HEK293 (cell line): ENCODE results near the gene CD33.

Experiments used
- IKZF3 ChIP-seq: fragments of 450-650 bp; IDR thresholded peaks from 2 replicates; pipeline ENCODE4 v1.5.0; 2018; ENCODE audit warnings: missing biosample characterization, mild to moderate bottlenecking, missing genetic modification characterization, moderate library complexity
- PBX3 ChIP-seq: sonication (generic); formaldehyde crosslinking; IDR thresholded peaks from 2 replicates; pipeline ENCODE4 v1.8.1; 2022; ENCODE audit warnings: mild to moderate bottlenecking, moderate library complexity, missing genetic modification reagents
- SP2 ChIP-seq: fragments of 450-650 bp; formaldehyde crosslinking; IDR thresholded peaks from 2 replicates; pipeline ENCODE4 v1.5.1; 2016; ENCODE audit warnings: missing biosample characterization, missing genetic modification characterization
- ZFP37 ChIP-seq: fragments of 450-650 bp; formaldehyde crosslinking; IDR thresholded peaks from 2 replicates; pipeline ENCODE4 v1.5.1; 2016; ENCODE audit warnings: missing biosample characterization, missing genetic modification characterization
- ZNF10 ChIP-seq: fragments of 450-650 bp; formaldehyde crosslinking; IDR thresholded peaks from 2 replicates; pipeline ENCODE4 v1.5.1; 2017; ENCODE audit warnings: missing biosample characterization, missing genetic modification characterization
- ZNF112 ChIP-seq: fragments of 450-650 bp; formaldehyde crosslinking; IDR thresholded peaks from 2 replicates; pipeline ENCODE4 v1.5.0; 2017; ENCODE audit warnings: missing biosample characterization, missing genetic modification characterization
- ZNF175 ChIP-seq: fragments of 450-650 bp; formaldehyde crosslinking; IDR thresholded peaks from 2 replicates; pipeline ENCODE4 v1.5.1; 2016; ENCODE audit warnings: missing biosample characterization, missing genetic modification characterization
- ZNF266 ChIP-seq: fragments of 450-650 bp; formaldehyde crosslinking; IDR thresholded peaks from 2 replicates; pipeline ENCODE4 v1.5.1; 2016; ENCODE audit warnings: missing biosample characterization, missing genetic modification characterization, low read depth
- ZNF623 ChIP-seq: fragments of 450-650 bp; formaldehyde crosslinking; IDR thresholded peaks from 2 replicates; pipeline ENCODE4 v1.5.1; 2016; ENCODE audit warnings: missing biosample characterization, missing genetic modification characterization
- ZNF660 ChIP-seq: fragments of 450-650 bp; IDR thresholded peaks from 2 replicates; pipeline ENCODE4 v1.5.1; 2018; ENCODE audit warnings: missing biosample characterization, mild to moderate bottlenecking, missing genetic modification characterization
- ZNF785 ChIP-seq: fragments of 450-650 bp; formaldehyde crosslinking; IDR thresholded peaks from 2 replicates; pipeline ENCODE4 v1.5.1; 2016; ENCODE audit warnings: missing biosample characterization, missing genetic modification characterization
- TF ChIP-seq, protein P1 (sequence below): fragments of 450-650 bp; formaldehyde crosslinking; IDR thresholded peaks from 2 replicates; pipeline ENCODE4 v1.5.1; 2017; ENCODE audit warnings: missing biosample characterization, missing genetic modification characterization
- TF ChIP-seq, protein P2 (sequence below): fragments of 450-650 bp; formaldehyde crosslinking; IDR thresholded peaks from 2 replicates; pipeline ENCODE4 v1.5.1; 2016; ENCODE audit warnings: missing biosample characterization, missing genetic modification characterization
- TF ChIP-seq, protein P3 (sequence below): fragments of 450-650 bp; formaldehyde crosslinking; IDR thresholded peaks from 2 replicates; pipeline ENCODE4 v1.5.1; 2017; ENCODE audit warnings: missing biosample characterization, missing genetic modification characterization

DNA sequence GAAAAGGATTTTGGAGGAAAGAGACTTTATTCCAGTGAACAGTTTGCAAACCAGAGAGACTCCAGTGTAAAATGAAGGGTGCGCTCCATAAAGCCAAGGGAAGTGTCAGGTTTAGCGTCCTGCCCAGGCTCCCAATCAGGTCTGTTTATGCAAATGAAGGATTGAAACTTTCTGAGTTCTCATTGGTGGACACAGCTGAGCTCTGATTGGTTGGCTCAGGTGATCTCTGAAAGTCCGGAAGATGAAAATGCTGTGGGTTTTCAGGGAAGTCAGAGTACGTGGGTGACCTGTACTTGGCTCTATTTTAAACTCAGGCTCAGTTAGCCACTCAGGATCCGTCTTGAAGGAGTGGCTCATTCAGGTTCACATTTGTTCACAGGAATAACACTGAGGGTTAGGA is 28.7 kb upstream of the CD33 start:
- no peak for TF ChIP-seq ZNF785 (tag by site-specific recombination)
- TF ChIP-seq ZNF175: no peak
- TF ChIP-seq, protein P1, sequence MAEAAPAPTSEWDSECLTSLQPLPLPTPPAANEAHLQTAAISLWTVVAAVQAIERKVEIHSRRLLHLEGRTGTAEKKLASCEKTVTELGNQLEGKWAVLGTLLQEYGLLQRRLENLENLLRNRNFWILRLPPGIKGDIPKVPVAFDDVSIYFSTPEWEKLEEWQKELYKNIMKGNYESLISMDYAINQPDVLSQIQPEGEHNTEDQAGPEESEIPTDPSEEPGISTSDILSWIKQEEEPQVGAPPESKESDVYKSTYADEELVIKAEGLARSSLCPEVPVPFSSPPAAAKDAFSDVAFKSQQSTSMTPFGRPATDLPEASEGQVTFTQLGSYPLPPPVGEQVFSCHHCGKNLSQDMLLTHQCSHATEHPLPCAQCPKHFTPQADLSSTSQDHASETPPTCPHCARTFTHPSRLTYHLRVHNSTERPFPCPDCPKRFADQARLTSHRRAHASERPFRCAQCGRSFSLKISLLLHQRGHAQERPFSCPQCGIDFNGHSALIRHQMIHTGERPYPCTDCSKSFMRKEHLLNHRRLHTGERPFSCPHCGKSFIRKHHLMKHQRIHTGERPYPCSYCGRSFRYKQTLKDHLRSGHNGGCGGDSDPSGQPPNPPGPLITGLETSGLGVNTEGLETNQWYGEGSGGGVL (tag by site-specific recombination): no peak
- no peak for TF ChIP-seq ZFP37
- no peak for TF ChIP-seq ZNF660
- TF ChIP-seq ZNF266: no peak
- TF ChIP-seq, protein P2, sequence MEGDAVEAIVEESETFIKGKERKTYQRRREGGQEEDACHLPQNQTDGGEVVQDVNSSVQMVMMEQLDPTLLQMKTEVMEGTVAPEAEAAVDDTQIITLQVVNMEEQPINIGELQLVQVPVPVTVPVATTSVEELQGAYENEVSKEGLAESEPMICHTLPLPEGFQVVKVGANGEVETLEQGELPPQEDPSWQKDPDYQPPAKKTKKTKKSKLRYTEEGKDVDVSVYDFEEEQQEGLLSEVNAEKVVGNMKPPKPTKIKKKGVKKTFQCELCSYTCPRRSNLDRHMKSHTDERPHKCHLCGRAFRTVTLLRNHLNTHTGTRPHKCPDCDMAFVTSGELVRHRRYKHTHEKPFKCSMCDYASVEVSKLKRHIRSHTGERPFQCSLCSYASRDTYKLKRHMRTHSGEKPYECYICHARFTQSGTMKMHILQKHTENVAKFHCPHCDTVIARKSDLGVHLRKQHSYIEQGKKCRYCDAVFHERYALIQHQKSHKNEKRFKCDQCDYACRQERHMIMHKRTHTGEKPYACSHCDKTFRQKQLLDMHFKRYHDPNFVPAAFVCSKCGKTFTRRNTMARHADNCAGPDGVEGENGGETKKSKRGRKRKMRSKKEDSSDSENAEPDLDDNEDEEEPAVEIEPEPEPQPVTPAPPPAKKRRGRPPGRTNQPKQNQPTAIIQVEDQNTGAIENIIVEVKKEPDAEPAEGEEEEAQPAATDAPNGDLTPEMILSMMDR (tag by site-specific recombination): no peak
- no peak for TF ChIP-seq PBX3
- no peak for TF ChIP-seq ZNF10 (tag by site-specific recombination)
- TF ChIP-seq ZNF623 (tag by site-specific recombination): no peak
- no peak for TF ChIP-seq SP2 (tag by site-specific recombination)
- TF ChIP-seq, protein P3, sequence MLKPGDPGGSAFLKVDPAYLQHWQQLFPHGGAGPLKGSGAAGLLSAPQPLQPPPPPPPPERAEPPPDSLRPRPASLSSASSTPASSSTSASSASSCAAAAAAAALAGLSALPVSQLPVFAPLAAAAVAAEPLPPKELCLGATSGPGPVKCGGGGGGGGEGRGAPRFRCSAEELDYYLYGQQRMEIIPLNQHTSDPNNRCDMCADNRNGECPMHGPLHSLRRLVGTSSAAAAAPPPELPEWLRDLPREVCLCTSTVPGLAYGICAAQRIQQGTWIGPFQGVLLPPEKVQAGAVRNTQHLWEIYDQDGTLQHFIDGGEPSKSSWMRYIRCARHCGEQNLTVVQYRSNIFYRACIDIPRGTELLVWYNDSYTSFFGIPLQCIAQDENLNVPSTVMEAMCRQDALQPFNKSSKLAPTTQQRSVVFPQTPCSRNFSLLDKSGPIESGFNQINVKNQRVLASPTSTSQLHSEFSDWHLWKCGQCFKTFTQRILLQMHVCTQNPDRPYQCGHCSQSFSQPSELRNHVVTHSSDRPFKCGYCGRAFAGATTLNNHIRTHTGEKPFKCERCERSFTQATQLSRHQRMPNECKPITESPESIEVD (tag by site-specific recombination): no peak
- TF ChIP-seq ZNF112 (tag by site-specific recombination): no peak
- TF ChIP-seq IKZF3 (tag by site-specific recombination): no peak
